Endothelial cell (in vitro differentiated cells): ENCODE results near the gene GLRA3. TPM values are rescaled to one million over a fixed set of nuclear protein-coding genes. Genes with fewer than 3 reads are reported as not detected.
"Not testable (repeated sequence)": the region's sequence is repeated elsewhere in the genome, so short reads cannot be mapped to it uniquely, and the experiment has no call there.

ENCODE experiments used
- DNase-seq: peaks from one replicate; pipeline ENCODE4 v3.0.0; 2021; ENCODE audit warnings: low spot score
- H3K27ac Mint-ChIP-seq: one replicate; pipeline ENCODE4 v1.8.0; 2021; ENCODE audit warnings: mixed read lengths, inconsistent platforms; ENCODE audit not compliant: unreplicated experiment
- H3K27me3 Mint-ChIP-seq: one replicate; pipeline ENCODE4 v1.8.0; 2021; ENCODE audit warnings: mild to moderate bottlenecking, moderate library complexity, mixed read lengths, inconsistent platforms; ENCODE audit not compliant: unreplicated experiment
- H3K36me3 Mint-ChIP-seq: one replicate; pipeline ENCODE4 v1.8.0; 2021; ENCODE audit warnings: mild to moderate bottlenecking, low read depth, mixed read lengths, inconsistent platforms; ENCODE audit not compliant: unreplicated experiment
- H3K4me1 Mint-ChIP-seq: one replicate; pipeline ENCODE4 v1.8.0; 2021; ENCODE audit warnings: mild to moderate bottlenecking, mixed read lengths, inconsistent platforms; ENCODE audit not compliant: unreplicated experiment
- H3K4me3 Mint-ChIP-seq: one replicate; pipeline ENCODE4 v1.8.0; 2021; ENCODE audit warnings: mild to moderate bottlenecking, mixed read lengths, inconsistent platforms; ENCODE audit not compliant: unreplicated experiment
- H3K9me3 Mint-ChIP-seq: one replicate; pipeline ENCODE4 v1.8.0; 2021; ENCODE audit warnings: mixed read lengths, inconsistent platforms; ENCODE audit not compliant: unreplicated experiment
- CTCF ChIP-seq: fragments of 200-600 bp; sonication (generic); IDR thresholded peaks from one replicate; pipeline ENCODE4 v1.5.0; 2021; ENCODE audit warnings: antibody characterized with exemption; ENCODE audit not compliant: unreplicated experiment
- total RNA-seq: library from RNA; stranded (reverse); fragmentation: NEBNext Ultra II Directional; extraction: Animal tissue kit (Norgen Biotek cat#: 25700); gene quantifications from one replicate; pipeline ENCODE4 v1.2.1, GENCODE V29; 2021; ENCODE audit not compliant: unreplicated experiment

GLRA3 gene
- total RNA-seq, 1 donor from 2014 or later: not detected

GRCh38 chr4:174805746-174806145 lies 23.3 kb downstream of the GLRA3 start:
- Mint-ChIP-seq H3K4me3 (no peak overlapping the region), H3K36me3 (no peaks in the 10 kb centered on the region), H3K4me1 (no peaks in the 10 kb centered on the region)

GRCh38 chr4:174794543-174795094 lies 34.4 kb downstream of the GLRA3 start:
- TF ChIP-seq CTCF: no peak
- Mint-ChIP-seq H3K27ac (no peak overlapping the region), H3K36me3 (no peaks in the 10 kb centered on the region), H3K27me3 (no peaks in the 10 kb centered on the region), H3K9me3 (no peaks in the 10 kb centered on the region), H3K4me1 (no peaks in the 10 kb centered on the region), H3K4me3 (no peak overlapping the region)
- DNase-seq: no peak

More at GRCh38 chr4:174805746-174806145, 23.3 kb downstream of the GLRA3 start:
- Mint-ChIP-seq H3K27me3 (no peaks in the 10 kb centered on the region), H3K9me3 (peaks cover 5% of the 10 kb centered on the region), H3K27ac (no peak overlapping the region)
- no peak for DNase-seq
- TF ChIP-seq CTCF: no peak

- no peak overlapping the region for H3K27ac Mint-ChIP-seq
- TF ChIP-seq CTCF: no peak
- DNase-seq: no peak
- no peaks in the 10 kb centered on the region for H3K36me3 Mint-ChIP-seq
- no peaks in the 10 kb centered on the region for H3K27me3 Mint-ChIP-seq
- H3K4me1 Mint-ChIP-seq: no peaks in the 10 kb centered on the region
- no peak overlapping the region for H3K4me3 Mint-ChIP-seq
- H3K9me3 Mint-ChIP-seq: no peaks in the 10 kb centered on the region
Measured at GRCh38 chr4:174789657-174790056, 39.4 kb downstream of the GLRA3 start.

GRCh38 chr4:174778274-174778986 lies 50.6 kb downstream of the GLRA3 start:
- H3K27me3 Mint-ChIP-seq, DNase-seq, H3K27ac Mint-ChIP-seq, H3K4me1 Mint-ChIP-seq, H3K36me3 Mint-ChIP-seq, H3K4me3 Mint-ChIP-seq, H3K9me3 Mint-ChIP-seq: not testable (repeated sequence)

GRCh38 chr4:174775366-174775765 lies 53.7 kb downstream of the GLRA3 start:
- Mint-ChIP-seq H3K36me3 (no peaks in the 10 kb centered on the region), H3K9me3 (no peaks in the 10 kb centered on the region), H3K4me1 (no peaks in the 10 kb centered on the region), H3K27ac (no peak overlapping the region), H3K4me3 (no peak overlapping the region), H3K27me3 (no peaks in the 10 kb centered on the region)
- DNase-seq: no peak
- TF ChIP-seq CTCF: no peak
